HEK293 (cell line): ENCODE measurements around the gene TLE3.

Experiments used
- GLI2 ChIP-seq: fragments of 450-650 bp; formaldehyde crosslinking; IDR thresholded peaks from 2 replicates; pipeline ENCODE4; 2017; ENCODE audit warnings: missing biosample characterization, missing genetic modification characterization, low read depth, borderline replicate concordance
- SP2 ChIP-seq: fragments of 450-650 bp; formaldehyde crosslinking; IDR thresholded peaks from 2 replicates; pipeline ENCODE4 v1.5.1; 2016; ENCODE audit warnings: missing biosample characterization, missing genetic modification characterization
- WT1 ChIP-seq: fragments of 450-650 bp; formaldehyde crosslinking; IDR thresholded peaks from 2 replicates; pipeline ENCODE4 v1.5.1; 2016; ENCODE audit warnings: missing biosample characterization, missing genetic modification characterization
- ZBTB20 ChIP-seq: fragments of 450-650 bp; formaldehyde crosslinking; IDR thresholded peaks from 2 replicates; pipeline ENCODE4 v1.5.1; 2016; ENCODE audit warnings: missing biosample characterization, missing genetic modification characterization
- ZFP37 ChIP-seq: fragments of 450-650 bp; formaldehyde crosslinking; IDR thresholded peaks from 2 replicates; pipeline ENCODE4 v1.5.1; 2016; ENCODE audit warnings: missing biosample characterization, missing genetic modification characterization
- ZFP41 ChIP-seq: fragments of 450-650 bp; formaldehyde crosslinking; IDR thresholded peaks from 2 replicates; pipeline ENCODE4 v1.5.1; 2016; ENCODE audit warnings: missing biosample characterization, missing genetic modification characterization, borderline replicate concordance
- ZNF140 ChIP-seq: fragments of 450-650 bp; formaldehyde crosslinking; IDR thresholded peaks from 2 replicates; pipeline ENCODE4 v1.5.1; 2016; ENCODE audit warnings: missing biosample characterization, missing genetic modification characterization
- ZNF2 ChIP-seq: fragments of 450-650 bp; formaldehyde crosslinking; IDR thresholded peaks from 2 replicates; pipeline ENCODE4 v1.5.1; 2016; ENCODE audit warnings: missing biosample characterization, missing genetic modification characterization
- ZNF24 ChIP-seq: fragments of 450-650 bp; formaldehyde crosslinking; IDR thresholded peaks from 2 replicates; pipeline ENCODE4 v1.5.1; 2016; ENCODE audit warnings: missing biosample characterization, missing genetic modification characterization
- ZNF324 ChIP-seq: fragments of 450-650 bp; formaldehyde crosslinking; IDR thresholded peaks from 2 replicates; pipeline ENCODE4 v1.5.1; 2016; ENCODE audit warnings: missing biosample characterization, missing genetic modification characterization
- ZNF341 ChIP-seq: fragments of 450-650 bp; formaldehyde crosslinking; IDR thresholded peaks from 2 replicates; pipeline ENCODE4; 2016; ENCODE audit warnings: low read depth, missing biosample characterization, missing genetic modification characterization
- ZNF501 ChIP-seq: fragments of 450-650 bp; formaldehyde crosslinking; IDR thresholded peaks from 2 replicates; pipeline ENCODE4 v1.5.1; 2016; ENCODE audit warnings: missing biosample characterization, missing genetic modification characterization
- ZNF518A ChIP-seq: fragments of 450-650 bp; formaldehyde crosslinking; conservative IDR thresholded peaks from 2 replicates; pipeline ENCODE4 v1.5.1; 2016; ENCODE audit warnings: low read depth, missing biosample characterization, missing genetic modification characterization
- ZNF548 ChIP-seq: fragments of 450-650 bp; formaldehyde crosslinking; IDR thresholded peaks from 2 replicates; pipeline ENCODE4 v1.5.1; 2016; ENCODE audit warnings: missing biosample characterization, missing genetic modification characterization
- ZNF623 ChIP-seq: fragments of 450-650 bp; formaldehyde crosslinking; IDR thresholded peaks from 2 replicates; pipeline ENCODE4 v1.5.1; 2016; ENCODE audit warnings: missing biosample characterization, missing genetic modification characterization
- ZNF664 ChIP-seq: fragments of 450-650 bp; formaldehyde crosslinking; IDR thresholded peaks from 2 replicates; pipeline ENCODE4 v1.5.1; 2016; ENCODE audit warnings: missing biosample characterization, missing genetic modification characterization
- ZNF747 ChIP-seq: fragments of 450-650 bp; formaldehyde crosslinking; IDR thresholded peaks from 2 replicates; pipeline ENCODE4 v1.5.1; 2016; ENCODE audit warnings: missing biosample characterization, missing genetic modification characterization
- ZNF777 ChIP-seq: fragments of 450-650 bp; formaldehyde crosslinking; IDR thresholded peaks from 2 replicates; pipeline ENCODE4 v1.5.1; 2017; ENCODE audit warnings: missing biosample characterization, missing genetic modification characterization, borderline replicate concordance
- ZNF837 ChIP-seq: fragments of 450-650 bp; formaldehyde crosslinking; IDR thresholded peaks from 2 replicates; pipeline ENCODE4 v1.5.1; 2016; ENCODE audit warnings: missing biosample characterization, missing genetic modification characterization
- ZNF843 ChIP-seq: fragments of 450-650 bp; formaldehyde crosslinking; IDR thresholded peaks from 2 replicates; pipeline ENCODE4 v1.5.1; 2016; ENCODE audit warnings: missing biosample characterization, missing genetic modification characterization
- ZSCAN23 ChIP-seq: fragments of 450-650 bp; formaldehyde crosslinking; IDR thresholded peaks from 2 replicates; pipeline ENCODE4 v1.5.1; 2016; ENCODE audit warnings: missing biosample characterization, missing genetic modification characterization
- ZSCAN30 ChIP-seq: fragments of 450-650 bp; IDR thresholded peaks from 2 replicates; pipeline ENCODE4 v1.5.1; 2018; ENCODE audit warnings: missing biosample characterization, mild to moderate bottlenecking, missing genetic modification characterization, moderate library complexity
- TF ChIP-seq, protein P1 (sequence below): fragments of 450-650 bp; formaldehyde crosslinking; IDR thresholded peaks from 2 replicates; pipeline ENCODE4 v1.5.1; 2017; ENCODE audit warnings: missing biosample characterization, missing genetic modification characterization
- TF ChIP-seq, protein P2 (sequence below): fragments of 450-650 bp; formaldehyde crosslinking; IDR thresholded peaks from 2 replicates; pipeline ENCODE4 v1.5.1; 2017; ENCODE audit warnings: missing biosample characterization, missing genetic modification characterization
- TF ChIP-seq, protein P3 (sequence below): fragments of 450-650 bp; formaldehyde crosslinking; IDR thresholded peaks from 2 replicates; pipeline ENCODE4 v1.5.1; 2016; ENCODE audit warnings: missing biosample characterization, missing genetic modification characterization
- TF ChIP-seq, protein P4 (sequence below): fragments of 450-650 bp; IDR thresholded peaks from 2 replicates; pipeline ENCODE4 v1.5.1; 2018; ENCODE audit warnings: missing biosample characterization, mild to moderate bottlenecking, missing genetic modification characterization

Gene TLE3

DNA sequence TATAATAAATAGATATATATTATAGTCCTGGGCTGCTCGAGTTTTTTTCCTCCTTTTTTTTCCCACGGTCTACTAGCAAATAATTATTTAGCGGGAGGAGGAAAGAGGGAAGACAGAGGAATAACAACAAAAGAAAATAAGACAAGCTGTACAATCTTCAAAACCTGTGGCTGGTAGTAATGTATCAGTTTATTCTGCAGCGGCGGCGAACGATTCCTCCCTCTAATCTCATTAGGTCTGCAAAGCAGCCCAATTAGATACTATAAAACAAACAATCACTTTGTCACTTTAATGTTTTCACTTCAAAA, 390 bp upstream of the TLE3 start (continued):
- TF ChIP-seq, protein P1, sequence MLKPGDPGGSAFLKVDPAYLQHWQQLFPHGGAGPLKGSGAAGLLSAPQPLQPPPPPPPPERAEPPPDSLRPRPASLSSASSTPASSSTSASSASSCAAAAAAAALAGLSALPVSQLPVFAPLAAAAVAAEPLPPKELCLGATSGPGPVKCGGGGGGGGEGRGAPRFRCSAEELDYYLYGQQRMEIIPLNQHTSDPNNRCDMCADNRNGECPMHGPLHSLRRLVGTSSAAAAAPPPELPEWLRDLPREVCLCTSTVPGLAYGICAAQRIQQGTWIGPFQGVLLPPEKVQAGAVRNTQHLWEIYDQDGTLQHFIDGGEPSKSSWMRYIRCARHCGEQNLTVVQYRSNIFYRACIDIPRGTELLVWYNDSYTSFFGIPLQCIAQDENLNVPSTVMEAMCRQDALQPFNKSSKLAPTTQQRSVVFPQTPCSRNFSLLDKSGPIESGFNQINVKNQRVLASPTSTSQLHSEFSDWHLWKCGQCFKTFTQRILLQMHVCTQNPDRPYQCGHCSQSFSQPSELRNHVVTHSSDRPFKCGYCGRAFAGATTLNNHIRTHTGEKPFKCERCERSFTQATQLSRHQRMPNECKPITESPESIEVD, result peak; percentile 94
- no peak for TF ChIP-seq ZNF548
- TF ChIP-seq WT1, result peak; percentile 97
- TF ChIP-seq, protein P2, sequence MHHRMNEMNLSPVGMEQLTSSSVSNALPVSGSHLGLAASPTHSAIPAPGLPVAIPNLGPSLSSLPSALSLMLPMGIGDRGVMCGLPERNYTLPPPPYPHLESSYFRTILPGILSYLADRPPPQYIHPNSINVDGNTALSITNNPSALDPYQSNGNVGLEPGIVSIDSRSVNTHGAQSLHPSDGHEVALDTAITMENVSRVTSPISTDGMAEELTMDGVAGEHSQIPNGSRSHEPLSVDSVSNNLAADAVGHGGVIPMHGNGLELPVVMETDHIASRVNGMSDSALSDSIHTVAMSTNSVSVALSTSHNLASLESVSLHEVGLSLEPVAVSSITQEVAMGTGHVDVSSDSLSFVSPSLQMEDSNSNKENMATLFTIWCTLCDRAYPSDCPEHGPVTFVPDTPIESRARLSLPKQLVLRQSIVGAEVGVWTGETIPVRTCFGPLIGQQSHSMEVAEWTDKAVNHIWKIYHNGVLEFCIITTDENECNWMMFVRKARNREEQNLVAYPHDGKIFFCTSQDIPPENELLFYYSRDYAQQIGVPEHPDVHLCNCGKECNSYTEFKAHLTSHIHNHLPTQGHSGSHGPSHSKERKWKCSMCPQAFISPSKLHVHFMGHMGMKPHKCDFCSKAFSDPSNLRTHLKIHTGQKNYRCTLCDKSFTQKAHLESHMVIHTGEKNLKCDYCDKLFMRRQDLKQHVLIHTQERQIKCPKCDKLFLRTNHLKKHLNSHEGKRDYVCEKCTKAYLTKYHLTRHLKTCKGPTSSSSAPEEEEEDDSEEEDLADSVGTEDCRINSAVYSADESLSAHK (tag by site-specific recombination), result peak; percentile 60; the same call in 1 of the 2 replicates
- no peak for TF ChIP-seq ZNF837 (tag by site-specific recombination)
- no peak for TF ChIP-seq ZFP37 (tag by site-specific recombination)
- no peak; the same call in none of the 2 replicates for TF ChIP-seq ZNF843 (tag by site-specific recombination)
- no peak for TF ChIP-seq ZNF324 (tag by site-specific recombination)
- TF ChIP-seq SP2 (tag by site-specific recombination), result no peak
- 0 out of 2 replicates have a peak, but pooled peaks have one; percentile 75 for TF ChIP-seq GLI2 (tag by site-specific recombination)
- TF ChIP-seq, protein P3, sequence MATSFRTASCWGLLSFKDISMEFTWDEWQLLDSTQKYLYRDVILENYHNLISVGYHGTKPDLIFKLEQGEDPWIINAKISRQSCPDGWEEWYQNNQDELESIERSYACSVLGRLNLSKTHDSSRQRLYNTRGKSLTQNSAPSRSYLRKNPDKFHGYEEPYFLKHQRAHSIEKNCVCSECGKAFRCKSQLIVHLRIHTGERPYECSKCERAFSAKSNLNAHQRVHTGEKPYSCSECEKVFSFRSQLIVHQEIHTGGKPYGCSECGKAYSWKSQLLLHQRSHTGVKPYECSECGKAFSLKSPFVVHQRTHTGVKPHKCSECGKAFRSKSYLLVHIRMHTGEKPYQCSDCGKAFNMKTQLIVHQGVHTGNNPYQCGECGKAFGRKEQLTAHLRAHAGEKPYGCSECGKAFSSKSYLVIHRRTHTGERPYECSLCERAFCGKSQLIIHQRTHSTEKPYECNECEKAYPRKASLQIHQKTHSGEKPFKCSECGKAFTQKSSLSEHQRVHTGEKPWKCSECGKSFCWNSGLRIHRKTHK, result no peak
- TF ChIP-seq ZFP41, result no peak
- TF ChIP-seq, protein P4, sequence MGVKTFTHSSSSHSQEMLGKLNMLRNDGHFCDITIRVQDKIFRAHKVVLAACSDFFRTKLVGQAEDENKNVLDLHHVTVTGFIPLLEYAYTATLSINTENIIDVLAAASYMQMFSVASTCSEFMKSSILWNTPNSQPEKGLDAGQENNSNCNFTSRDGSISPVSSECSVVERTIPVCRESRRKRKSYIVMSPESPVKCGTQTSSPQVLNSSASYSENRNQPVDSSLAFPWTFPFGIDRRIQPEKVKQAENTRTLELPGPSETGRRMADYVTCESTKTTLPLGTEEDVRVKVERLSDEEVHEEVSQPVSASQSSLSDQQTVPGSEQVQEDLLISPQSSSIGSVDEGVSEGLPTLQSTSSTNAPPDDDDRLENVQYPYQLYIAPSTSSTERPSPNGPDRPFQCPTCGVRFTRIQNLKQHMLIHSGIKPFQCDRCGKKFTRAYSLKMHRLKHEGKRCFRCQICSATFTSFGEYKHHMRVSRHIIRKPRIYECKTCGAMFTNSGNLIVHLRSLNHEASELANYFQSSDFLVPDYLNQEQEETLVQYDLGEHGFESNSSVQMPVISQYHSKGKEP, result peak; percentile 37; the same call in 1 of the 2 replicates
- no peak for TF ChIP-seq ZNF2
- TF ChIP-seq ZNF341 (tag by site-specific recombination), result no peak
- no peak for TF ChIP-seq ZNF623 (tag by site-specific recombination)
- no peak for TF ChIP-seq ZNF140 (tag by site-specific recombination)
- TF ChIP-seq ZSCAN23 (tag by site-specific recombination), result no peak
- no peak for TF ChIP-seq ZBTB20 (tag by site-specific recombination)
- no peak for TF ChIP-seq ZNF777 (tag by site-specific recombination)
- no peak; the same call in 1 of the 2 replicates for TF ChIP-seq ZSCAN30 (tag by site-specific recombination)
- TF ChIP-seq ZNF24 (tag by site-specific recombination), result no peak
- no peak for TF ChIP-seq ZNF518A
- TF ChIP-seq ZNF747, result no peak
- TF ChIP-seq ZNF501, result no peak
- TF ChIP-seq ZNF664, result 0 out of 2 replicates have a peak, but pooled peaks have one; percentile 25
